Measurements from ENCODE around the gene GRK5. TPM values are rescaled to one million over a fixed set of nuclear protein-coding genes. Genes with fewer than 3 reads are reported as not detected.

The GRK5 gene
- total RNA-seq, 1 donor from 2014 or later: 163 TPM

- Mint-ChIP-seq H3K27me3 (ENCODE audit: unreplicated experiment) (peaks cover 31% of the 10 kb centered on the region), H3K27ac (ENCODE audit: unreplicated experiment) (no peak overlapping the region), H3K4me1 (ENCODE audit: unreplicated experiment) (peaks cover 10% of the 10 kb centered on the region), H3K9me3 (ENCODE audit: unreplicated experiment) (no peaks in the 10 kb centered on the region), H3K4me3 (ENCODE audit: unreplicated experiment) (peak overlapping the region; percentile 40), H3K36me3 (ENCODE audit: low read depth, unreplicated experiment) (peaks cover 28% of the 10 kb centered on the region)
- no peak for DNase-seq (ENCODE audit: low spot score)
- TF ChIP-seq CTCF (IDR thresholded peaks at IDR 0.05; ENCODE audit: unreplicated experiment): no peak
Observed at GRCh38 chr10:119421891-119422681, 214.7 kb downstream of the GRK5 start.

GRCh38 chr10:119422682-119423509, 215.5 kb downstream of the GRK5 start:
- H3K36me3 Mint-ChIP-seq (ENCODE audit: low read depth, unreplicated experiment): peaks cover 22% of the 10 kb centered on the region

GRCh38 chr10:119423510-119424257, 216.3 kb downstream of the GRK5 start:
- Mint-ChIP-seq H3K36me3 (ENCODE audit: low read depth, unreplicated experiment) (peaks cover 26% of the 10 kb centered on the region), H3K4me3 (ENCODE audit: unreplicated experiment) (no peak overlapping the region), H3K4me1 (ENCODE audit: unreplicated experiment) (peaks cover 5% of the 10 kb centered on the region), H3K27me3 (ENCODE audit: unreplicated experiment) (peaks cover 28% of the 10 kb centered on the region), H3K9me3 (ENCODE audit: unreplicated experiment) (no peaks in the 10 kb centered on the region), H3K27ac (ENCODE audit: unreplicated experiment) (no peak overlapping the region)
- TF ChIP-seq CTCF (IDR thresholded peaks at IDR 0.05; ENCODE audit: unreplicated experiment): no peak
- no peak for DNase-seq (ENCODE audit: low spot score)

More at GRCh38 chr10:119422682-119423509, 215.5 kb downstream of the GRK5 start:
- Mint-ChIP-seq H3K4me3 (ENCODE audit: unreplicated experiment) (peak overlapping the region; percentile 60), H3K27ac (ENCODE audit: unreplicated experiment) (no peak overlapping the region), H3K9me3 (ENCODE audit: unreplicated experiment) (no peaks in the 10 kb centered on the region), H3K27me3 (ENCODE audit: unreplicated experiment) (peaks cover 26% of the 10 kb centered on the region), H3K4me1 (ENCODE audit: unreplicated experiment) (peaks cover 6% of the 10 kb centered on the region)
- no peak for DNase-seq (ENCODE audit: low spot score)
- TF ChIP-seq CTCF (IDR thresholded peaks at IDR 0.05; ENCODE audit: unreplicated experiment): no peak

- no peak for TF ChIP-seq CTCF (IDR thresholded peaks at IDR 0.05; ENCODE audit: unreplicated experiment)
- Mint-ChIP-seq H3K36me3 (ENCODE audit: low read depth, unreplicated experiment) (peaks cover 27% of the 10 kb centered on the region), H3K4me1 (ENCODE audit: unreplicated experiment) (peaks cover 7% of the 10 kb centered on the region), H3K4me3 (ENCODE audit: unreplicated experiment) (peak overlapping the region; percentile 43), H3K27ac (ENCODE audit: unreplicated experiment) (peak overlapping the region; percentile 80), H3K9me3 (ENCODE audit: unreplicated experiment) (no peaks in the 10 kb centered on the region), H3K27me3 (ENCODE audit: unreplicated experiment) (peaks cover 34% of the 10 kb centered on the region)
- no peak for DNase-seq (ENCODE audit: low spot score)
Observed at GRCh38 chr10:119424258-119424975, 217.0 kb downstream of the GRK5 start.

All from endothelial cell (in vitro differentiated cells).